Measurements from ENCODE around the gene REV1. TPM values are rescaled to one million over a fixed set of nuclear protein-coding genes. Genes with fewer than 3 reads are reported as not detected.

REV1 gene
- total and polyA plus RNA-seq, 2 of the 4 experiments (the other 2 are of a cell fraction) = 13.4 to 30.1 TPM

DNA sequence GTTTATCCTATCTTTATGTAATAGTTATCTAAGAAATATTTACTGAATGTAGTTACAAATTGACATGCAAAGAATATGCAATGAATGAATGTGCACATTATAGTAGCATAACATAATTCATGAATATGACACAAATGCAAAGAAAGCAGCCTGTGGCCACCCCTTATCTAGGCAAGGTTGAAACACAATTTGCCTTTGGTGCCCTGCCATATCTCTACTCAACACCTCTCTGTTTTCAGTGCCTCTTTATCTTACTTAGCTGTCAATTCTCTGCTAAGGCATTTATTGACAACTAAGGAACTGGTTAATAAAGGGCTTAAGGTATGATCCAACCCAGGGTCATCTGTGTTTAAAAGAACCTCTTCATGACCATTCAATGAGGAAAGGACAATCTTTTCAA is 18.9 kb downstream of the REV1 start:
- H2AK5ac ChIP-seq (ENCODE audit: low read depth, low read length) = no peak overlapping the region
- H3K18ac ChIP-seq (ENCODE audit: low read depth, low read length) = no peak overlapping the region
- ATAC-seq (ENCODE audit: low read depth) (no peak), DNase-seq (no peak)
- H4K91ac ChIP-seq (ENCODE audit: insufficient read depth, low read depth, low read length) = no peak overlapping the region
- in situ Hi-C loops (cut with MboI; ENCODE audit: low sequenced_read_pairs) = loop anchor here (10.0 kb wide), 1 partner anchor 286 kb away; the partner anchor contains the start of genes MITD1 and MRPL30
- H3K9me3 ChIP-seq (ENCODE audit: control insufficient read depth, insufficient read depth, low read length) = no peaks in the 10 kb centered on the region
- no peak overlapping the region for H3K4me3 ChIP-seq (ENCODE audit: insufficient read depth, low read depth, low read length)
- H4K5ac ChIP-seq (ENCODE audit: low read depth, low read length) = no peak overlapping the region
- H4K8ac ChIP-seq (ENCODE audit: low read depth in 2 of 2, low read length in 2 of 2) = no peak overlapping the region
- no peak overlapping the region for H2BK120ac ChIP-seq (ENCODE audit: low read depth, low read length)
- ChIA-PET POLR2A (ENCODE audit: unreplicated experiment) (no interaction called here), CTCF (no interaction called here)
- H3K27ac ChIP-seq (ENCODE audit: insufficient read depth, low read length) = no peak overlapping the region
- H4K20me1 ChIP-seq (ENCODE audit: insufficient read depth, low read length) = peaks cover 13% of the 10 kb centered on the region
- no peak overlapping the region for H3K14ac ChIP-seq (replicated peaks; ENCODE audit: low read depth, low read length)
- H3K79me1 ChIP-seq (ENCODE audit: low read depth in 1 of 2, low read length in 2 of 2) = peaks cover 25 to 48% of the 10 kb centered on the region in 2 experiments
- intact Hi-C loops (cut with micrococcal nuclease) = loop anchor here (5.0 kb wide), 1 partner anchor 39 kb away; no protein-coding TSS in a partner anchor
- peaks cover 2% of the 10 kb centered on the region; the same call in 1 of the 2 replicates for H3K4me1 ChIP-seq (ENCODE audit: control insufficient read depth, insufficient read depth, low read length)
- no peak overlapping the region for H3K4ac ChIP-seq (ENCODE audit: low read depth, low read length)
- H2AFZ ChIP-seq (replicated peaks; ENCODE audit: low read length, poor library complexity) = no peak overlapping the region
- dilution Hi-C loops (cut with HindIII; ENCODE audit: low sequenced_read_pairs, unreplicated experiment) = no loop called here
- TF ChIP-seq FOS (IDR thresholded peaks at IDR 0.05; ENCODE audit: low read depth, low read length) (no peak), CEBPB (IDR thresholded peaks at IDR 0.05; ENCODE audit: low read depth, low read length) (no peak), MAFK (IDR thresholded peaks at IDR 0.05; ENCODE audit: low read depth, low read length) (no peak), RAD21 (IDR thresholded peaks at IDR 0.05; ENCODE audit: low read length) (no peak), MAZ (IDR thresholded peaks at IDR 0.05; ENCODE audit: borderline replicate concordance, low read depth, low read length) (no peak), MXI1 (IDR thresholded peaks at IDR 0.05; ENCODE audit: borderline replicate concordance, low read depth, low read length) (no peak), BHLHE40 (IDR thresholded peaks at IDR 0.05; ENCODE audit: low read depth, low read length) (no peak), POLR2A (IDR thresholded peaks at IDR 0.05; ENCODE audit: low read depth, low read length) (no peak), ELK1 (IDR thresholded peaks at IDR 0.05; ENCODE audit: borderline replicate concordance, low read depth, low read length) (no peak), RCOR1 (IDR thresholded peaks at IDR 0.05; ENCODE audit: insufficient replicate concordance, low read length) (no peak)
- TF ChIP-seq, protein P1, sequence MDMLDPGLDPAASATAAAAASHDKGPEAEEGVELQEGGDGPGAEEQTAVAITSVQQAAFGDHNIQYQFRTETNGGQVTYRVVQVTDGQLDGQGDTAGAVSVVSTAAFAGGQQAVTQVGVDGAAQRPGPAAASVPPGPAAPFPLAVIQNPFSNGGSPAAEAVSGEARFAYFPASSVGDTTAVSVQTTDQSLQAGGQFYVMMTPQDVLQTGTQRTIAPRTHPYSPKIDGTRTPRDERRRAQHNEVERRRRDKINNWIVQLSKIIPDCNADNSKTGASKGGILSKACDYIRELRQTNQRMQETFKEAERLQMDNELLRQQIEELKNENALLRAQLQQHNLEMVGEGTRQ (IDR thresholded peaks at IDR 0.05; ENCODE audit: low read depth, low read length) = no peak
- TF ChIP-seq, protein P2, sequence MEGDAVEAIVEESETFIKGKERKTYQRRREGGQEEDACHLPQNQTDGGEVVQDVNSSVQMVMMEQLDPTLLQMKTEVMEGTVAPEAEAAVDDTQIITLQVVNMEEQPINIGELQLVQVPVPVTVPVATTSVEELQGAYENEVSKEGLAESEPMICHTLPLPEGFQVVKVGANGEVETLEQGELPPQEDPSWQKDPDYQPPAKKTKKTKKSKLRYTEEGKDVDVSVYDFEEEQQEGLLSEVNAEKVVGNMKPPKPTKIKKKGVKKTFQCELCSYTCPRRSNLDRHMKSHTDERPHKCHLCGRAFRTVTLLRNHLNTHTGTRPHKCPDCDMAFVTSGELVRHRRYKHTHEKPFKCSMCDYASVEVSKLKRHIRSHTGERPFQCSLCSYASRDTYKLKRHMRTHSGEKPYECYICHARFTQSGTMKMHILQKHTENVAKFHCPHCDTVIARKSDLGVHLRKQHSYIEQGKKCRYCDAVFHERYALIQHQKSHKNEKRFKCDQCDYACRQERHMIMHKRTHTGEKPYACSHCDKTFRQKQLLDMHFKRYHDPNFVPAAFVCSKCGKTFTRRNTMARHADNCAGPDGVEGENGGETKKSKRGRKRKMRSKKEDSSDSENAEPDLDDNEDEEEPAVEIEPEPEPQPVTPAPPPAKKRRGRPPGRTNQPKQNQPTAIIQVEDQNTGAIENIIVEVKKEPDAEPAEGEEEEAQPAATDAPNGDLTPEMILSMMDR (conservative IDR thresholded peaks at IDR 0.05; ENCODE audit: low read depth, low read length) = no peak
- no peak overlapping the region for H2AK9ac ChIP-seq (replicated peaks; ENCODE audit: low read depth, low read length, poor library complexity)
- H3K27me3 ChIP-seq (ENCODE audit: control insufficient read depth, insufficient read depth, low read length) = no peaks in the 10 kb centered on the region
- no peak overlapping the region for H3K23ac ChIP-seq (ENCODE audit: low read depth, low read length)
- no peak overlapping the region for H2BK20ac ChIP-seq (ENCODE audit: low read depth, low read length)
- H2BK15ac ChIP-seq (ENCODE audit: low read depth, low read length) = no peak overlapping the region
- no peak overlapping the region for H2BK5ac ChIP-seq (ENCODE audit: low read depth, low read length, poor library complexity, severe bottlenecking)
- H3K56ac ChIP-seq (ENCODE audit: extremely low read depth, insufficient read depth, low read length) = no peak overlapping the region
- BruUV-seq (replicated peaks) = no TSS peak
- no peak overlapping the region for H3K4me2 ChIP-seq (ENCODE audit: low read depth, low read length)
- no peak overlapping the region for H3K9ac ChIP-seq (ENCODE audit: low read depth, low read length)
- peaks cover 6% of the 10 kb centered on the region for H3K9me1 ChIP-seq (ENCODE audit: insufficient read depth, low read length)
- no peaks in the 10 kb centered on the region for H3K36me3 ChIP-seq (ENCODE audit: control insufficient read depth, insufficient read depth, low read length)
